GM18502 (cell line): Measurements from ENCODE around the gene PSMB3.

Experiments used
- ATAC-seq: cut with Tn5 transposase; IDR thresholded peaks from one replicate; pipeline ENCODE4 v1.9.1; 2021; ENCODE audit warnings: mild to moderate bottlenecking; ENCODE audit not compliant: unreplicated experiment, poor library complexity

The PSMB3 gene

DNA sequence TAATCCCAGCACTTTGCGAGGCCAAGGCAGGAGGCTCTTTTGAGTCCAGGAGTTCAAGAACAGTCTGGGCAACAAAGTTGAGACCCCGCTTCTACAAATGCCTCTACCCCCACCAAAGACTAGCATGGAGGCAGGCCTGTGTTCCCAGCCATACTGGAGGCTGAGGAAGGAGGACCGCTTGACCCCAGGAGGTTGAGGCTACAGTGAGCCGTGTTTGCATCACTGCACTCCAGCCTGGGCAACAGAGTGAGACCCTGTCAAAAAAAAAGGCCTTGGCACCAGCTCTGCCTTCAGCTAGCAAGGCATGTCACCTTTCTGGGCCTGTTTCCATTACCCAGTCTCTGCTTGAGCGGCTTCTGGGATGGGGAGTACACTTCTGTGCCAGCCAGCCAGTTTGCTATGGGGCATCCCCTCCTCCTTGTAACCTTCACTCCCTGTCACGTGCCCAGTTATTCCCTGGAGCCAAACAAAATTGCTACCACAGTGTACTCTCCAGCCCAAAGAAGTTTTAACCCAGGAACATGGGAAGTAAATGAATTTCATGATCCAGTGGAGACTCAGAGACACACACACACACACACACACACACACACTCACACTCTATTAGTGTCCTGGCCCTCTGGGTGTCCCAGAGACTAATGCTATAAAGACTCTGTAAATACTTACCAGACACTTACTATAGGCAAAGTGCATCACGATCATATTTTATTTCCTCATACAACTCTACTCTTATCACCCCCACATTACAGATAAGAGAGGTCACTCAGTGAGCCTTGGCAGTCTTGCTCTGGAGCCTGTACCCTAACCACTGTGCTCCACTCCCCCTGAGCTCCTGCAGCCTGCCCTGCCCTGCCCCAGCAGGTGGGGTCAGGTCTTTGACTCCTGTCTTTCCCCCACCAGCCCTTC, 19.9 kb upstream of the PSMB3 start:
- no peak for ATAC-seq

DNA sequence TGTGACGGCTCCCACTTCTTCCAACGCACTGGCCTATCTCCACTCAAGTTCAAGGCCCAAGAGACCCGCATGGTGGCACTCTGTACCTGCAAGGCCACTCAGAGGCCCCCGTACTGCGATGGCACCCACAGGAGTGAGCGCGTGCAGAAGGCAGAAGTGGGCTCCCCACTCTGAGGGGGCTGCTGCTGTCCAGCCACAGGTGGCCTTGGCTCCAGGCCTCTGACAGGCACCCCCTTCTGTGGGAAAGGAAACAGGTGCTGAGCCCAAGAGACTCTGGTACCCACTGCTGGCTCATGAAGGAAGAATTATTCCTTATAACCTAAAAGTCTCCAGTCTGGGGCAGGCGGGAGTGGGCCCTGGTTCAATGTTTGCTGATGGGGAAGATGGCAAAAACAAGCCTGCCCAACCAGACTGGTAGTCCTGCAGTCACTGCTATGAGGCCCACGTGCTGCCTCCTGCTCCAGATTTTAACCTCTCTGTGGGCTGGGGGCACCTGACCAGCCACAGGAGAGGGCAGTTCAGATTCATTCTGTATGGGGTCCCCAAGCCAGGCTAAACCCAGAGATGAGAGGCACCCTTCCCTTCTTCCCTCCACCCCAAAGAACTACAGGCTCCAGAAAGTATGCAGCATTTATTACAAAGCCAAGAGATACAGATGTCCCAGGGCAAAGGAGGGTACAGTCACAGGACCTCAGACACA, 19.1 kb upstream of the PSMB3 start:
- no peak for ATAC-seq

DNA sequence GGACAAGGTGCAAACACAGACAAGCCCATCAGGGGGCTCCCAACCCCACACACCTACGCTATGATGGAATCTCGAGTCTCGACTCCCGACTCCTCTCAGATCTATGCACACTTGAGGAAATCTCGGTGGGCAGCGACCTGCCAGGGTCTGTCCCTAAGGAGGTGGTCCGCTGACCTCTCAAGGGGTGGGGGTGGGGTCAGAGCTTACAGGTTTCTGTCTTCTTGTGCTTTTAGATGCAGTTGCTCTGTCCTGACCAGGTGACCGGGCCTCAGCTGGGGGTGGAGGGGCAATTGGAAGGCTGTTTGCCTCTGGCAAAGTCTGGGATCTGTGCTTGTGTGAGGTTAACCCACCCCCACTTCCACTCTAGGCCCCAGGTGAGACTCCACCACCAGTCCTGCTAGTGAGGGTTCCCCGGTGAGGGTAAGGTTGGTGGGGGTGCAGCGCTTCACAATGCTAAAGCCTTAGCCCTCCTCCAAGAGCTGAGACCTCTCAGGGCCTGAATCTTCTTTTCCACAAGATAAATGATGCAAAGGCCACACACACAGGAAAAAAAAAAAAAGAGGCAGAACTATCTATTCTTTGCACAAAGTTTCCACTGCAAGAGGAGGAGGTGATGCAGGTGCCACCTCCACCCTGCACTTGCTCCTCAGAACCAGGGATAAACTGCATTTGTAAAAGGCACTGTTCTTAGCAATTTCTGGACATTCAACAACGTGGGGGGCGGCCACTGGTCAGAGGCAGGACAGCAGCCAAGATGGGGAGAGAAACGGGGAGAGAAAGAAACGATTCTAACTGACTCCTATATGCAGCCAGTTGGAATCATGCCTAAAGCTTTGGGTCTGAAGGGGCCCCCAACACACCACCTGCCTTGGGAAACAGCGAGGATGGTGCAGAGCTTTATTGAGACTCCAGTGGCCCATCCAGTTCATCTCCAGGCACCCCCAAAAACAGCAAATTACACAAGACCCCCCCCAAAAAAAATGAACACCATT, 18.3 kb upstream of the PSMB3 start:
- no peak for ATAC-seq

DNA sequence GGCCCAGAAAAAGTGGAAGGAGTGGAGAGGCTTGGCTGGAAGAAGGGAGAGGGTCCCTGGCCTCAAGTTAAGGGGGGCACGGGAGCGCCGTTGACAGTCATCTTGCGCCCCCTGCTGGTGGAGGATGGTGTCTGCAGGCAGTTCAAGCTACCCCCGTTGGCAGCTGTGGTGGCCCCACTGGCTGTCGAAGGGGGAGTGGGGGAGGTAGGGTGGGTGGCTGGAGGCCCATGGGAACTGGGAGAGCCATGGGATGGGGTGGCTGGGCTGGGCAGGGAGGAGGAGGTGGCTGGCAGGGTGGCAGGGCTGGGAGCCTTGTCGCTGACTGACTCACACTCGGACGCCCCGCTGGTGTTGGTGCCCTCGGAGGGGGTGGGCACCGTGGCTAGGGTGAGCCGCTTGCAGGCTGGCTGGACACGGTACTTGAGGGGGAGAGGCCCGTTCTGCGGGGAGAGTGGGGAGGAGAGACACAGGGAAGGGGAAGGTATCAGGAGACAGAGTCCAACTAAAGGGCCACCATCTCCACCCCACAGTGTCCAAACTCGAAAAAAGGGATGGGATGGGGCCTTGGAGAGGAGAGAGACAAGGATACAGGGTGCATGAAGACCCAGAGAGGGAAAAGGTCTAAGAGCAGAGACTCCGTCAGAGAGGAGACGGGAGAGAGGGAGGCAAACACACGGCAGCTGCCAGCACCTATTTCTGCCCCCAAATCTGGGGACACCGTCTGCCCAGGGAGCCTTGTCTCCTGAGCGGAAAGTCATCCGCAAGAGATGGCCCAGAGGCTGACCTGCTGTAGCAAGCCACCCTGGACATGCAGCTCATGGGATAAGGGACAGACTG, 17.2 kb upstream of the PSMB3 start:
- ATAC-seq: no peak

DNA sequence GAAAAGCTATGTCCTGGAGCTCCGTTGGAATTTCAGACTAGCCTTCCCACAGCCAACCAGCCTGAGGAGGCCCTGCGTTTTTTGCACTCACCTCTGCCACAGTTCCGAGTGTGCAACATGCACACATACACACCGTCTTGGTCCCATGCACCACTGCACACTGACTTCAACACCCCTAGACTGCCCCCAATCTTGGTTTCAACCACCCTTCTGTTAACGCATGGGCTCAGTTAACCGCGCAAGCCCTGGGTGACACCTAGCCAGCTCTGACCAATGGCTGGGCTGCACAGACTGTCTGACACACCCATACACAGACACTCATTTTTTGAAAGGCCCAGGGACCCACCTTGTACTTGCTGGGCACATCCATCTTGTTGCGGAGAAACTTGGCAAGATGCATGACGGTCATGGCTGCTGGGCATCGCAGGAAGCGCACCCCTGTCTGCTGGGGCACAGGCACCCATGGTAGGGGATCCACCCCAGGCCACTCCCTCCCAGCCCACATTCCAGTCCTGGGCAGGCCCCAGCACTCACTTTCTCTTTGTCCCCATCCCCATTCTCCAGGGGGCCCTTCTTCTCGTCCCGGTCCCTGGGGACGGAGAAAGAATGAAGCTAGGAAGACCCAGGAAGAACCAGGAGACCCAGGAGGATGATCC, 14.4 kb upstream of the PSMB3 start:
- no peak for ATAC-seq

DNA sequence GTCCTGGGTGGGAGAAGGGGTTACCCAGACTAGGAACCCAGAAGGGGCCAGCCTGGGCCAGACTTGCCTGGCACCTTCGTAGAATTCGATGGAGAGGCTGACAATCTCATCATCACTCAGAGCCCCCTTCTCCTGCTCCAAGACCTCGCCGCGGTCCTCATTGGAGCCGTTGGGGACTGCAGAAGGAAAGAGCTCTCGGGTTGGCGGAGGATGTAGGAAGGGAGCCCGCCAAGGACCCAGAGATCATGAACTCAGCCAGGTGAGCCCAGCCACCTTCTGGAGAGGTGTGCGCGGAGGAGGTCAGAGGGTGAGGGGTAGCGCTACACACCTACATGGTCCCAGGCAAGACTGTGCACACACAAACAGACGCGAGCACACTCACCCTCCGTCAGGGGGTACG, 13.9 kb upstream of the PSMB3 start:
- no peak for ATAC-seq

DNA sequence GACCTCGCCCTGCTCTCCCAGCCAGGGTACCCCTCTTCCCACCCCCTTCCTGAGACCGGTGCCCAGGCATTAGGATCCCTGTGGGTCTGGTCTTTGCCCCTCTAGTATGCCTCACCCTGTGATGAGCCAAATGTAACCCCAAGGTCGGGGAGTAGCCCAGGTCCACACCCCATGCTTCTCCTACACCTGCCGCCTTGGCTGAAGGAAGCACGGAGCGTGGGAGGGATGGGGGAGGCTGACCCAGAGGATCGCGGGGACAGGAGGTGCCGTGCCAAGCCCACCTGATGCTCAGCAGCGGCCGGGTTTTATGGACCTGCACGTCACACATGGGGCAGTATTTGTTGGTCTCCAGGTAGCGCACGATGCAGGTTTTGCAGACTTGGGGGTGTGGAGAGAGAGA, 13.2 kb upstream of the PSMB3 start:
- ATAC-seq: no peak

DNA sequence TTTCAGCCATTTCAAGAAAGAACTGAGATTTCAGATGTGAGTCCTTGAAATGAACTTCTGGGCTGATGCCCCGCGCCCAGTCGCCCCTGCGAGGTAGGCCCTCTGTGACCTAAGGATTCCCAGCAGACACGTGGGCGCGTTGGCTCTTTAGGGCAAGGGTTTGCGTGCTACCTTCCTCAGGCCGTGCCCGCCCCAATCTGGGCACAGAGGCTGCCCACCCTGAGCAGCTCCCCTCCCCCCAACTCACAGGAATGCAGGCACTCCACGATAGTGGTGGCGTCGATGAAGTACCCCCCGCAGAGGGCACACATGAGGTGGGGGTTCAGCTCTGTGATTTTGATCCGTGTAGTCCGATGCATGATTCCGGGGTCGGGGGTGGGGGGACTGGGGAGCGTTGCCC, 12.5 kb upstream of the PSMB3 start:
- no peak for ATAC-seq

DNA sequence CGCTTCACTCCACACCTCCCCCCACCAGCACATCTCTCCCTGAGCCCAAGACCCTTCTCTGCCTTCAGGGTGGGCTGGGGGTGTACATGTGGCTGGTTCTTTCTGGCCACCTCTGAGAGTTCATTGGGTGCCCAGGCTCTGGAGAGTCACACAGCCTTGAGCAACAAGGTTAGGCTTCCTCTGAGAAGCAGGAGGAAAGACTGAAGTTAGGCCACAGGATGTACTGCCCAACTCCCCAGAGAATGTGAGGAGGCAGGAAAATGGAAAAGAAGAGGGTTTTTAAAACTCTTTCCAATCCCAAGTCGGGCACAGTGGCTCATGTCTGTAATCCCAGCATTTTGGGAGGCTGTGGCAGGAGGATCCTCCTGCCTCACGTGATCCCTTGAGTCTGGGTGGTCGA, 11.7 kb upstream of the PSMB3 start:
- ATAC-seq: no peak

DNA sequence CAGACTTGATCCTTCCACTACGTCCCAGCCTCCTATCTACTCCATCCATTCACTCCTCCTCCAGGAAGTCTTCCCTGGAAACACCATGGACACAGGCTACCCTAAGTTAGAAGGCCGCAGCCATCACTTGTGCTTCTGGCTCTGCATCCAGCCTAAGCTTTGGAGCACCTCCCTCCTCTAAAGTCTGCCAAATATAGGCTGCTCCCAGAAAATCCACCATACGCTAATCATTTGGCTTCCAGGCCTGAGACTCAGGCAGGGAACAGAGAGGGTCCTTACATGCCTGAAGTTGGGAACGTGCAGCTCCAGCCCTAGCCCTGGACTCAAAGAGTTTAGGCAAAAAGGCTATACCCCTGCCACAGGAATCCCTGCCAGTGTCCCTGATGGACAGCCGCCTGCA, 11.1 kb upstream of the PSMB3 start:
- no peak for ATAC-seq

DNA sequence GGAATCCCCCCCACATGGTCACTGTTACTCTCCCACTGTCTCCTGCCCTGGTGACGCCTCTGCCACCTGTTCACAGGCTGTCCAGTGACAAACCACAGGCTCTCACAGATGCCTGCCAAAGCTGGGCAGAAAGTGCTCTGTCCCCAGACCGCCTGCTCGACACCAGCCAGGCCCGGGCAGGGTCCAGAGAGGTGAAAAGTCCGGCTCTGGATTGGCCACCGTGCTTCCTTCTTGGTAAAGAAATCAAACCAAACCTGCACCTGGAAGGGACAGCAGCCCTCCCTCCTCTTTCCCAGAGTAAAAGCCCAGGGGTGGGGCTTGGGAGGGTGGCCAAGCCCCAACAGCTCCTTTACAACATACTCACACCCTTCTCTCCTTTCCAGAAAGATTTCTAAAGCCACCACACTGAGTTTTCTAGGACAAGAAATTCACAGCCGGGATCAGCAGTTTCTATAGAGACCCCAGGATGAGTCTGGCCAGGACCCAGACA, 10.6 kb upstream of the PSMB3 start:
- ATAC-seq: no peak

DNA sequence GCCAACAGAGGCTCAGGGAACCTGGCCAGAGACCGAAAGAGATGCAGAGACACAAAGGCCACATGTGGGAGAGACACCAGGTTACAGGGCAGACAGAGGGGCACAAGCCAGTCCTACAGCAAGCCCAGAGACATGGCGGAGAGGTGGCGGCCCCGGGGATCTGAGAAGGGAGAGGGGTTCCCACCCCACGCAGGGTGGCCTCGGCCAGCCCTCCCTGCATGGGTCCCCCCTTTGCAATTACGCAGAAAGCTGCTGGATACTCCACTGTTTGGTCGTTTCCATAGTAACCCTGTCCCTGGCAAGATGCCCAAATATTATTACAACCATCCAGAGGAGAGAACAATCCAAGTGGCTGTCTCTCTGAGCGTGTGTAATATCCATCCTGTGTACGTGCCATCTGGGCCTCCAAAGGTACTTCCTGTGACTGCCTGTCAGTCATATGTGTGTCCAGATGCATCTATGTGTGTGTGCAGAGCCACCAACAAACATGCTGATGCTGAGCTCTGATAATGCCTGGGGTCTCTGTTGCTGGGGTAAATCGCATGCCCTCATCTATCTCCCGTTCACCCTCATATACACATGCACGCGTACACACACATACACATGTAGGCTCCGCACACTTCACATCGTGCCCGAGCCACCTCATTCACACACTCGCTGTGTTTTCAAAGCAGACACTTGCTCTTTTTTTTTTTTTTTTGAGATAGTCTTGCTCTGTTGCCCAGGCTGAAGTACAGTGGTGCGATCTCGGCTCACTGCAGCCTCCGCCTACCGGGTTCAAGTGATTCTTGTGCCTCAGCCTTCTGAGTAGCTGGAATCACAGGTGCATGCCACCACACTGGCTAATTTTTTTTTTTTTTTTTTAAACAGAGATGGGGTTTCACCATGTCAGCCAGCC, 9.9 kb upstream of the PSMB3 start:
- no peak for ATAC-seq

DNA sequence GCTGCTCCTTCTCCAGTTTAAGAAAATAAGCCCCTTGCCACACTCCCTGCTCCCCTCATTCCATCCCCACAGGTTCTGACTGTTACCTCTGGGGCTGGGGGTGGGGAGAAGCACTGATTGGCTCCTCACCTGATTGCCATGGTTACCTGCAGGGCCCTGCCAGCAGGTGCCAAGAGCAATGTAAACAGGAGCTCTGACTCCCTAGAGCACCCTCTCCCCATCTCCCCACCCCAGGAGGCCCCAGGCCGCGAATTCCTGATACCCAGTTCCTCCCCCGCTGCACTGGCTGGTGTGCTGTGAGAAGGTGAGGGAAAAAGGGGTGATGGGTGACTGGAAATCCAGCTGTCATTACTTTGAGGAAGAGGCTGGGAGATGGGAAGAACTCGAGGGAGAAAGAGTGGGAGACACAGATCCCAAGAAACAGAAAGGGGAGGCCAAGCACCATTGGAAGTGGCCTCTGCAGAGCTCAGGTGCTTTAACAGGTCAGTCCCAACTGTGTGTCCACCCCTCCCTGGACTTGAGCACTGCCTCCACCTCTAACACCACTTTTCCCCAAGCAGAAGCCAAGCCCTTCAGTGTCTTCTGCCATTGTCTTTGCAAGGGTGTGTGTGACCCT, 8.9 kb upstream of the PSMB3 start:
- ATAC-seq: no peak

DNA sequence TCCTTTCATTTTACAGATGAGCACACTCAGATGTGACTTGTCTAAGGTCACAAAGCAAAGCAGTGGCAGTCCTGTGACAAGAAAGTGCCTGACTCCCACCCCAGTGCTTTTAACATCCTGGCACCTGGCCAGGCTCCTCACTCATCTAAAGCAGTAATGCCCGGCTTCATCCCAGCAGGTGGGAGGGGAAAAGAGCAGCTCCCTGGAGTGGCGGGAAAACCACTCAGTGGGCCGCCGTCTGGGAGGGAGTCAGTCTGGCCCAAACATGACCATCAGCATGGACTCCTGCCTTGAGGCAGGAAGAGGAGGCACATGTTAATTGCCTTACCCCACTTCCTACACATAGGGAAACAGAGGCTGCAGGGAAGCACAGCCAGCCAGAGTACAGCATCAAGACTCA, 7.0 kb upstream of the PSMB3 start:
- no peak for ATAC-seq

DNA sequence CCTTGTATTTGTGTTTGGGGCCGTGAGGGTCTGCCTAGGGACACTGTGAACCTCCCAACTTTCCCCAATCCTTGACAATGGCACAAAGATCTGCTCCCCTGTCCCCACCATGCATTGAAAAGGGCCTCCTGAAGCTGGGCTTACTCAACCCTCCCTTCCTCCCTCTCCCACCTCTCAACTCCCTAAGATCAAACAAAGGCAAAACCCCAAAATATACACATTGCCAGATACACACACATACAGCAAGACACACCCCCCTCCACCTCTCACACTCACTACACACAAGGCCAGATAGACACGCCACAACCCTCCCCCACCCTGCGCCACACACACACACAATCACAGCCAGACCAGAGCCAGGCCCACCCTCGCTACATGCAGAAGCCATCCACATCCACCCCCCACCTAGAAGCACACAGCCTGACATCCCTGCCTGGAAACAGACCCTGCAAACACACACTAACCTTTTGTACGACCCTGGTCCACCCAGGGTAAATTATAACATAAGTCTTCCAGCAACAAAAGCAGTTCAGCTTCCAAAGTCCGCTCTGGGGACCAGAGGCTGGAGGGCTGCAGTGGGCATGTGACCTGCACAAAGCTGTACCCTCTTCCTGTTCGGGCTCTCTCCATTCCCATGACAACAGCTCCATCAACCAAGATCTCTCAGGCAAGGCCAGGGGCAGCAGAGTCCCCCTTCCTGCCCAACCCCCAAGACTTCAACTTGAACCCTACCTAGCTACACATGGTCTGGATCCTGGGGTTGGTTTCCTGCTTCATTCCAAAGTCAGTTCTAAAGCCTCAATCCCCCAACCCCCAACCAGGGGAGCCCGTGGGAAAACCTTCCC, 6.3 kb upstream of the PSMB3 start:
- no peak for ATAC-seq

DNA sequence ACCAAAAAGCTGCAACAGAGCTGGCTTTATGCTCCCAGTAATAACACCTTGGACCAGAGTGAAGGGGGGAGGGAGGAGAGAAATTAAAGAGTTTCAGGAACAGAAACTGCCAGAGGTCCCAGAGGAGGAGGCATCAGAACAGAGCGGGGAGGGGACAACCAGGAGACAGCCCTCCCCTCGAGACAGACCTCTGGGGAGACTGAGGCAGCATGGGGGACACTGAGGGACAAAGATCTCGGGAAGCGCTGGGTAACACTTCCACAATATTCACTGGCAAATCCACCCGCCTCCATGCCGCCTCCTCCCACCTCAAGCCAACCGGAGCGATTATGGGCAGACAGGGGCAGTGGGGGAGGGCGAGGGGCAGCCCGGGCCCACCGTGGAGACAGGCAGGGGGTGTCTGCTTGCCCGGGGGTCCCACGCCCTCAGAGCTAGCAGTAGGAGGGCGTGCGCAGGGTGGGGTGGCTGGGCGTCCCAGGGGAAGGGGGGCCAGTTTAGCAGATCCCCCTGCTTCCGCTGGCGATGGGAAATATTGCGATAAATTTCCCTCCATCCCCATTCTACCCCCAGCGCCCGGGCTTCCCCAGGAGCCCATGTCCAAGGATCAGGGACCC, 5.6 kb upstream of the PSMB3 start:
- no peak for ATAC-seq
